Glutamatergic neuron (in vitro differentiated cells): ENCODE measurements around the gene PARP9. TPM values are rescaled to one million over a fixed set of nuclear protein-coding genes. Genes with fewer than 3 reads are reported as not detected.

Experiments
- DNase-seq: peaks from one replicate; pipeline ENCODE4 v3.0.0; 2022
- H3K27ac Mint-ChIP-seq: one replicate; pipeline ENCODE4 v1.8.0; 2020; ENCODE audit warnings: mild to moderate bottlenecking, mixed read lengths, inconsistent platforms; ENCODE audit not compliant: unreplicated experiment
- H3K27me3 Mint-ChIP-seq: one replicate; pipeline ENCODE4 v1.8.0; 2020; ENCODE audit warnings: mild to moderate bottlenecking, moderate library complexity, mixed read lengths, inconsistent platforms; ENCODE audit not compliant: unreplicated experiment
- H3K36me3 Mint-ChIP-seq: one replicate; pipeline ENCODE4 v1.8.0; 2020; ENCODE audit warnings: mild to moderate bottlenecking, mixed read lengths, inconsistent platforms; ENCODE audit not compliant: unreplicated experiment
- H3K4me1 Mint-ChIP-seq: one replicate; pipeline ENCODE4 v1.8.0; 2020; ENCODE audit warnings: mild to moderate bottlenecking, low read depth, mixed read lengths, inconsistent platforms; ENCODE audit not compliant: unreplicated experiment
- H3K4me3 Mint-ChIP-seq: one replicate; pipeline ENCODE4 v1.8.0; 2020; ENCODE audit warnings: mild to moderate bottlenecking, mixed read lengths, inconsistent platforms; ENCODE audit not compliant: unreplicated experiment
- H3K9me3 Mint-ChIP-seq: one replicate; pipeline ENCODE4 v1.8.0; 2020; ENCODE audit warnings: mild to moderate bottlenecking, moderate library complexity, mixed read lengths, inconsistent platforms; ENCODE audit not compliant: unreplicated experiment
- CTCF ChIP-seq: fragments of 200-600 bp; sonication (generic); IDR thresholded peaks from one replicate; pipeline ENCODE4 v1.5.0; 2021; ENCODE audit not compliant: partially characterized antibody, unreplicated experiment
- total RNA-seq: library from RNA; stranded (reverse); fragmentation: NEBNext Ultra II Directional; extraction: Animal tissue kit (Norgen Biotek cat#: 25700); gene quantifications from one replicate; pipeline ENCODE4 v1.2.1, GENCODE V29; 2021; ENCODE audit not compliant: unreplicated experiment

The PARP9 gene
- total RNA-seq, 1 donor from 2014 or later: 0.27 TPM

- peak overlapping the region; percentile 79 for H3K4me3 Mint-ChIP-seq
- peaks cover 7% of the 10 kb centered on the region for H3K27me3 Mint-ChIP-seq
- H3K9me3 Mint-ChIP-seq: peaks cover 2% of the 10 kb centered on the region
- H3K27ac Mint-ChIP-seq: peak overlapping the region; percentile 18
- DNase-seq: no peak
- no peak for TF ChIP-seq CTCF
- no peaks in the 10 kb centered on the region for H3K4me1 Mint-ChIP-seq
- H3K36me3 Mint-ChIP-seq: no peaks in the 10 kb centered on the region
Observed at GRCh38 chr3:122563717-122564025, 429 bp downstream of the PARP9 start.

GRCh38 chr3:122562923-122563716, 980 bp downstream of the PARP9 start:
- Mint-ChIP-seq H3K27ac (no peak overlapping the region), H3K27me3 (peaks cover 7% of the 10 kb centered on the region), H3K4me1 (no peaks in the 10 kb centered on the region), H3K36me3 (no peaks in the 10 kb centered on the region), H3K9me3 (peaks cover 2% of the 10 kb centered on the region), H3K4me3 (no peak overlapping the region)
- no peak for DNase-seq
- no peak for TF ChIP-seq CTCF

GRCh38 chr3:122560680-122561079, 3.4 kb downstream of the PARP9 start:
- DNase-seq: no peak
- Mint-ChIP-seq H3K27ac (no peak overlapping the region), H3K4me3 (no peak overlapping the region), H3K36me3 (no peaks in the 10 kb centered on the region), H3K9me3 (peaks cover 2% of the 10 kb centered on the region), H3K27me3 (peaks cover 7% of the 10 kb centered on the region), H3K4me1 (no peaks in the 10 kb centered on the region)
- peak; percentile 33 for TF ChIP-seq CTCF

GRCh38 chr3:122559906-122560305, 4.2 kb downstream of the PARP9 start:
- peaks cover 7% of the 10 kb centered on the region for H3K27me3 Mint-ChIP-seq
- peaks cover under 1% of the 10 kb centered on the region for H3K9me3 Mint-ChIP-seq
- TF ChIP-seq CTCF: no peak
- no peak overlapping the region for H3K4me3 Mint-ChIP-seq
- H3K27ac Mint-ChIP-seq: no peak overlapping the region
- no peaks in the 10 kb centered on the region for H3K36me3 Mint-ChIP-seq
- H3K4me1 Mint-ChIP-seq: no peaks in the 10 kb centered on the region
- no peak for DNase-seq

GRCh38 chr3:122558605-122559004, 5.5 kb downstream of the PARP9 start:
- H3K4me1 Mint-ChIP-seq: no peaks in the 10 kb centered on the region
- no peak for TF ChIP-seq CTCF
- peaks cover under 1% of the 10 kb centered on the region for H3K27me3 Mint-ChIP-seq
- no peak overlapping the region for H3K27ac Mint-ChIP-seq
- H3K9me3 Mint-ChIP-seq: no peaks in the 10 kb centered on the region
- no peak overlapping the region for H3K4me3 Mint-ChIP-seq
- no peaks in the 10 kb centered on the region for H3K36me3 Mint-ChIP-seq
- no peak for DNase-seq
